Stimulated activated CD8-positive, alpha-beta memory T cell treated with anti-CD3 and anti-CD28 coated beads, Interleukin-2, amount 100 ng/mL, for 48 hours (primary cell): ENCODE data around the gene SRBD1.

Experiments used
- DNase-seq, 2 donors: peaks; one replicate each; pipeline ENCODE4 v3.0.0-alpha.2; 2020; ENCODE audit warnings: low read depth in 2 of 2

SRBD1 gene

GRCh38 chr2:45368792-45369191, 242.3 kb downstream of the SRBD1 start:
- no peak for DNase-seq

- DNase-seq = no peak
These were observed 249.4 kb downstream of the SRBD1 start for GRCh38 chr2:45361666-45362065.

- no peak for DNase-seq
These were observed 256.3 kb downstream of the SRBD1 start for GRCh38 chr2:45354776-45355175.

- no peak for DNase-seq
These were observed 257.2 kb downstream of the SRBD1 start for GRCh38 chr2:45353879-45354278.

GRCh38 chr2:45352506-45352905, 258.6 kb downstream of the SRBD1 start:
- no peak for DNase-seq

GRCh38 chr2:45345331-45346234, 265.5 kb downstream of the SRBD1 start:
- DNase-seq = no peak

GRCh38 chr2:45344502-45344901, 266.6 kb downstream of the SRBD1 start:
- DNase-seq = no peak

GRCh38 chr2:45344071-45344470, 267.0 kb downstream of the SRBD1 start:
- no peak for DNase-seq

GRCh38 chr2:45343251-45344017, 267.6 kb downstream of the SRBD1 start:
- DNase-seq = no peak

GRCh38 chr2:45340318-45340717, 270.7 kb downstream of the SRBD1 start:
- no peak for DNase-seq

GRCh38 chr2:45339253-45339652, 271.8 kb downstream of the SRBD1 start:
- no peak for DNase-seq
